ENCODE results near the gene CAMTA1. TPM values are rescaled to one million over a fixed set of nuclear protein-coding genes. Genes with fewer than 3 reads are reported as not detected.
A peak's percentile ranks its signal among the peaks of the same experiment; 100 is the strongest.

Gene CAMTA1
- total and polyA plus RNA-seq, 9 of the 15 experiments (the other 6 are each of a cell fraction or from before 2014, with no cell fraction given), result 43.9 to 161 (median 65.9) TPM

GRCh38 chr1:6972399-6972798 is 187.1 kb downstream of the CAMTA1 start:
- TF ChIP-seq HBP1 (CRISPR knock-in tag; IDR thresholded peaks at IDR 0.05), result no peak
- peak in 1 of 2 experiments; percentile 37; a peak in 1 of 4 replicates for TF ChIP-seq TRIM24 (IDR thresholded peaks at IDR 0.05)
- no peak for TF ChIP-seq SMARCC2 (IDR thresholded peaks at IDR 0.05; ENCODE audit: low read depth)
- TF ChIP-seq MBD1 (CRISPR knock-in tag; IDR thresholded peaks at IDR 0.05), result no peak
- no peak for TF ChIP-seq C11orf30 (IDR thresholded peaks at IDR 0.05; ENCODE audit: low read depth)
- TF ChIP-seq ZNF217 (CRISPR knock-in tag; IDR thresholded peaks at IDR 0.05), result no peak
- no peak for TF ChIP-seq ZNF449 (CRISPR knock-in tag; IDR thresholded peaks at IDR 0.05)
- peak; percentile 64 for TF ChIP-seq ZNF316 (IDR thresholded peaks at IDR 0.05)
- no peak for TF ChIP-seq ILK (tag; IDR thresholded peaks at IDR 0.05; ENCODE audit: borderline replicate concordance, low read depth)
- peak; percentile 52 for TF ChIP-seq NFIC (IDR thresholded peaks at IDR 0.05)
- no peak for TF ChIP-seq ZNF143 (CRISPR knock-in tag; IDR thresholded peaks at IDR 0.05)
- TF ChIP-seq POLR3G (IDR thresholded peaks at IDR 0.05; ENCODE audit: extremely low read depth, insufficient read length, insufficient replicate concordance), result no peak
- CTCF ChIA-PET (ENCODE audit: low intra/inter-chr PET ratio), result no interaction called here
- no peaks in the 10 kb centered on the region; the same call in 1 of the 2 replicates for H3K9me3 ChIP-seq (replicated peaks; ENCODE audit: control insufficient read depth, insufficient read depth, low read depth, low read length)
- FAIRE-seq (no peak), ATAC-seq (no peak), DNase-seq (ENCODE audit: extremely low read depth in 1 of 4, low spot score in 3 of 4) (no peak)
- H3K27me3 ChIP-seq (ENCODE audit: control insufficient read depth in 2 of 2, insufficient read depth in 2 of 2, low read length in 2 of 2), result peaks cover 61 to 86% of the 10 kb centered on the region in 2 experiments
- no peaks in the 10 kb centered on the region for H3K36me3 ChIP-seq (ENCODE audit: control insufficient read depth, insufficient read depth, low read length)
- BruUV-seq (replicated peaks), result no TSS peak
- no peaks in the 10 kb centered on the region for H3K79me2 ChIP-seq (ENCODE audit: control insufficient read depth, insufficient read depth, low read length)
- no peak overlapping the region for H3K9ac ChIP-seq (ENCODE audit: insufficient read depth in 1 of 2, low read depth in 2 of 2, low read length in 2 of 2)
- in situ Hi-C loops (cut with MboI), result no loop called here
- H3K27ac ChIP-seq (ENCODE audit: extremely low read depth, low read depth, low read length), result no peak overlapping the region
- no peak overlapping the region for H2AFZ ChIP-seq (ENCODE audit: low read depth, low read length)
- no peak overlapping the region for H3K4me2 ChIP-seq (ENCODE audit: insufficient read depth, low read length)
- peaks cover 3% of the 10 kb centered on the region; the same call in 1 of the 2 replicates for H4K20me1 ChIP-seq (replicated peaks; ENCODE audit: control insufficient read depth, insufficient read depth, low read length)
- H3K9me1 ChIP-seq (ENCODE audit: control insufficient read depth, insufficient read depth, low read length), result no peaks in the 10 kb centered on the region
- intact Hi-C loops (cut with micrococcal nuclease), result no loop called here
- POLR2A ChIA-PET, result no interaction called here
- no peaks in the 10 kb centered on the region for H3K4me1 ChIP-seq (replicated peaks in 1 of 2; ENCODE audit: control insufficient read depth in 2 of 2, insufficient read depth in 2 of 2, low read length in 2 of 2)
- H3K4me3 ChIP-seq, result no peak overlapping the region
- 4% methylated on average over 4 of the region's 4 CpGs for WGBS (ENCODE audit: insufficient coverage, low coverage, missing lambda C conversion rate)
